GM12892 (cell line): Measurements from ENCODE around the gene MCC.

Experiments
- DNase-seq: peaks from one replicate; pipeline ENCODE4 v3.0.0; 2011; ENCODE audit not compliant: insufficient read length
- FAIRE-seq: peaks from 2 replicates; lab custom pipeline; 2011; peaks lifted over from hg19 to GRCh38; lab: Jason Lieb, UNC
- POLR2A ChIP-seq: IDR thresholded peaks from 2 replicates; pipeline ENCODE4 v1.6.1; 2011; ENCODE audit warnings: low read depth, low read length, control low read depth
- POLR2AphosphoS5 ChIP-seq: IDR thresholded peaks from 2 replicates; pipeline ENCODE4 v1.6.1; 2011; ENCODE audit warnings: low read depth, low read length, control low read depth
- TAF1 ChIP-seq: IDR thresholded peaks from 2 replicates; pipeline ENCODE4 v1.6.1; 2011; ENCODE audit warnings: low read depth, mild to moderate bottlenecking, control low read depth, low read length, borderline replicate concordance

MCC gene

DNA sequence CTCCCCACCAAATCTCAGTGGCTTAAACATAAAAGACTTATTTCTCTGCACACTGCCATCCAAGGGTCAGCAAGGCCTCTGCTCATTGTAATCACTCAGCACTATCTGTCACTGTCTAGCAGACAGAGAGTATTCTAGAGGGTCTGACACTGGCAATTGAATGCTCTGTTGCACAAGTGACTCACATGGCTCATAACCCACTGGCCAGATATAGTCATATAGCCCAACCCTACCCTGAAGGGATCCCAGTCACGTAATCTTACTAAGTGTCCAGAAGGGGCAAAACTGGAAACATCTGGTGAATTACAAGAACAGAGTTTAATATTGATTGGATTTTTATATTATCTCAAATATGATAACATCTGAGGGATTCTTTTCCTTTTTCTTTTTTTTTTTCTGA is 134.2 kb downstream of the MCC start:
- DNase-seq (no peak), FAIRE-seq (no peak)
- TF ChIP-seq TAF1 = no peak
- no peak for TF ChIP-seq POLR2A
- no peak for TF ChIP-seq POLR2AphosphoS5

- no peak for DNase-seq
- FAIRE-seq = no peak
- no peak for TF ChIP-seq POLR2A
- no peak for TF ChIP-seq POLR2AphosphoS5
- TF ChIP-seq TAF1 = no peak
Measured at GRCh38 chr5:113347572-113347971, 140.7 kb downstream of the MCC start.

- DNase-seq (no peak), FAIRE-seq (no peak)
- TF ChIP-seq POLR2AphosphoS5 (no peak), POLR2A (no peak), TAF1 (no peak)
Measured at GRCh38 chr5:113344973-113345940, 143.0 kb downstream of the MCC start.

DNA sequence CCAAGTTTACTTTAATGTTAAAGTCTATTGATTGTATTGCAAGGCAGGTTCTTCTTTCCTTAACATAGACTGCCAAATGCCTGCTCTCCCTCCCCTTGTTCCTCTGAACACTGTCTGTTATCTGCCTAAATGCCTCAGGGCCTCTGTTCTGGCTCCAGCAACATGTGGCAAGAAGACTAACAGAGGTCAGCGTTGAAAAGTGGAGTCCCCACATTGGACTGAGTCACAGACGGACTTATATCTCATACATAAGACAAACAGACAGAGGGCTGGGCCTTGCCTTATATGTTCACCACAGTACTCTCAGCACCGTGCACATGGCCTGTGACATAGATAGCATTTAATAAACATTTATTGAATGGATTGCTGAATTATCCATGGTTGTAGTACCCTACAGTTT is 144.9 kb downstream of the MCC start:
- DNase-seq = no peak
- no peak for FAIRE-seq
- TF ChIP-seq TAF1 (no peak), POLR2AphosphoS5 (no peak), POLR2A (no peak)

DNA sequence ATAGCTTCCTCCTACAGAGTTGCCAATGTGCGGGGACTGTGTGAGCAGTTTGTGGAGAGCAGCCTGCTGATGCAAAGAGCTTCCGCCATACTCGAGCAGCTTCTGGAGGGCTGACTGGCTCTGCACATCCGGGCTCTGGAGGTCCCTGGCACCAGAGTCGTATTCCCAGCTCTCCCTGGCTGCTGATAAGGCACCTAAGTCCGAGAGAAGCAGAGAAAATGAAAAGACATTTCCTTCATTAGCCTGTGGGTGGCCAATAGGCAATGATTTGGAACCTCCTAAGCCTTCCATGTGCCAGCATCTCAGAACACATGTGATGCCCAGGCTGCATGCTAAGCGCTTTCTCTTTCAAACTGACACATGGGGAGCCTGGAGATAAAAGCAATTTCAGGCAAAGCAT is 147.7 kb downstream of the MCC start:
- FAIRE-seq (no peak), DNase-seq (no peak)
- TF ChIP-seq POLR2A (no peak), TAF1 (no peak)

- DNase-seq (no peak), FAIRE-seq (no peak)
- TF ChIP-seq POLR2AphosphoS5 = no peak
- TF ChIP-seq POLR2A = no peak
- TF ChIP-seq TAF1 = no peak
Measured at GRCh38 chr5:113338628-113339027, 149.6 kb downstream of the MCC start.

DNA sequence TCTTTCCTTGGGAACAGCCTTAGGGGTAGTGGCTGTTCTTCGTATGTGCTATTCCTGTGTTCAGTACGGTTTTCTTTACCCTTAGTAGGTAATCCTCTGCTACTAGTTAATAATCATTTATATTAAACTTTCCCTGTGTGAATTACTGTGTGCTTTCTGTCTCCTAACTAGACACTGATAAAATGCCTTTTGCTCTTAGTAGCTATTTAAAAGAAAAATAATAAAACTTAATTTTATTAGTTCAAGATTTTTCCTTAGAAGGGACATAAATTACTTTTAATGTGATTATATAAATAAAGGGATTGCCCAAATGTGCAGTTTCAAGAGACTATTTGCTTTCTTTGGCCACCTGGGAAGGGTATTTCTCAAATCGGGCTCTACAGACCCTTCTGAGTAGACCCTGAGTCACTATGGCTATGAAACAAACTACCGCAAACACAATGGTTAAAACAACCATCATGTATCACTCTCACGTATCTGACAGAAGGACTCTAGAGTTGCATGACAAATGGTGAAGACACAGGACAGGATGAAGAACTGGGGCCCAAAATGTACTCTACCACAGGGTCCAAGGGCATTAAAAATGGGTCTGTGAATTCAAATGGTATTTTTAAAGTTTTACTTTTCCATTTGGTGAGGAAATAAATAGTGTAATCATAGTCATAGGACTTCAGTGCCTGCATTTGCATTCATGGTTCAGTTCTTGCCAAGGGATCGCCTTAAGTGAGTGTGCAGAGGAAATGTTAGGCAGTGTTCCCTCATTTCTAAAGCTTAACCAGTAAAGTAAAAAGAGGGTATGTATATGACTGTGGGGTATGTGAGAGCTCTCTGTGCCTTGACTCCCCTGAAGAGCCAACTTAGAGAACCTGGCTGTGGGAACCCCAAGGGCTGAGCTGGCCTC is 150.5 kb downstream of the MCC start:
- DNase-seq = no peak
- no peak for TF ChIP-seq POLR2AphosphoS5
- no peak for TF ChIP-seq TAF1

DNA sequence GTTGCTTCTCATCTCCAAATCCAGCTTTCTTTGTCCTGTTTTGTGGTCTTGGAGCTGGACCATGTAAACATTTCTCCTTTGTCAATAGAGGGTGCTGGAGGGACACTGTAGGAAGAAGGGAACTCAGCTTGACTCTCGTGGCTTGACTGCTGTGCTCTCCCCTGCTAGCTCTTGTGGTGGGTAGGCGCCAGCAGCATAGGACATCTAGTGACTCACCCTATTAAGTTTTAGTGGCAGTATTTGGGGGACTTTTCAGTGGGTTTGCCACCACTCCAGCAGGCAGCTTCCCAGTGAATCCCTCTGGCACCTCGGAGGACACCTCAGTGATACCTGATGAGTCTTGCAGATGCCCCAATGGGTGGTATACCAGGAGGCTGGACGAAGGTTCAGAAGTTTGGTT is 151.3 kb downstream of the MCC start:
- FAIRE-seq = no peak
- no peak for DNase-seq
- TF ChIP-seq POLR2AphosphoS5 = no peak
- TF ChIP-seq TAF1 = no peak
- TF ChIP-seq POLR2A = no peak

More for the DNA sequence above, 150.5 kb downstream of the MCC start:
- no peak for FAIRE-seq

DNA sequence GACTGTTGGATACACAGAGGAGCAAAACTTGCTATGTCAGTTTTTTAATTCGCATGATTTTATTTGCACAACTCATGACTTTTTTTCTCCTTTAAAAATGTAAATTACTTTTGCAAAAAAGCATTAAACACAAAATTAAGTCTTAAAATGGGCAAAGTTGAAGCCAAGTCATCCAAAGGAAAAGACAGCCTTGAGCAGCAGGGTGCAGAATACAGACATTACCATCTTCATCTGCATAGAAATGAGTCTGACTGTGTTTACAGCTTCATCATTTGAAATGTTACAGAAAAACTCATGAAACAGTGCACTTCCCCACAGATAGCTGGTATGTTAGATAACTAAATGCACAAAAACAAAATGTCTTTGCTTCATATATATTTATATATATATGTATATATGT is 154.8 kb downstream of the MCC start:
- DNase-seq = no peak
- no peak for FAIRE-seq
- TF ChIP-seq POLR2A (no peak), TAF1 (no peak), POLR2AphosphoS5 (no peak)

DNA sequence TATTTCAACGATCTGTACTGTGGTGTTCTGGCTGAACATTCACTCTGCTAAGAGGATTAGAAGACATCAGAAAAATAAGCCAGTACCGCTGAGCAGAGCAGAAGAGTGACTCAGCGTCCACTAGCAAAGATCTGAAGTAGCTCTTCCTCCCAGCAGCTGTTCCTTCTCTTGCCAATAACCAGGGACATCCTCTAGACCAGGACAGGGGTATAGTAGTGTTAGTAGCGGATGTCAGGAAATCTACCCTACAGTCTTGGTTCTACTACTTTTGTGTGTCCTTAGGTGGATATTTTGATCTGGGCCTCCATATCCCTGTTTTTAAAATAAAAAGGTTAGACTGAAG is 157.1 kb downstream of the MCC start:
- DNase-seq (no peak), FAIRE-seq (peak; percentile 21)
- TF ChIP-seq POLR2AphosphoS5 (no peak), TAF1 (no peak), POLR2A (no peak)

DNA sequence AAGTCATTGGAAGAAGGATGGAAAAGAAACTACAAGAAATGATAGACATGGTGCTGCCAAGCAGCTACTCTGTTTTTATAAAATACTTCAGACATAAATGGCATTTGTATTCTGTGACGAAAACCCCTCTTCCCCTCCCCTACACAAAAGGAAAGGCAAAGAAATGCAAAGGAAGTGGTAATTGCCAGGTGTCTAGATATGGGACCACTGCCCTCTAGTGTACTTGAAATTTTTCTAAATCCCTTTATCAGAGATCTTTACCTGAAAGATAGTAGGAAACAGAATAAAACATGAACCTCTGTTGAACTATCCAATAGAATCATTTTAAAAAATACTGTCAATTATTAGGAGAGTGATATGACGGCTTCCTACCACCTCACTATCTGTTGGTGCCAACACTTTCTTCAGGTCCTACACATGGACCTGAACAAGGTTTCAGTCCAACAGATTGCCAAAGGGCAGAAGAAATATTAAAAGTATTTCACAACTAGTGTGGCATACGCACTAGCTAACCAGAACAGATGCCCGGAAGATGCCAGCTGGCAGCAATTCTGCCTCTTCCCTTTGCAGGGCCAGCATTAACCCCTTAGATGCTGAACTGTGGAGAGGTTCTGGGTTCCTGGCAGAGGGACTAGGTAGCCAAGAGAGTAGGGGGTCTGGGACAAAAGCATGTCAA is 157.6 kb downstream of the MCC start:
- no peak for DNase-seq
- peak; percentile 21 for FAIRE-seq
- no peak for TF ChIP-seq POLR2A
- no peak for TF ChIP-seq POLR2AphosphoS5
- no peak for TF ChIP-seq TAF1
